T-helper 22 cell (primary cell): ENCODE data around the gene NKPD1.

Experiments used
- DNase-seq: peaks from one replicate; pipeline ENCODE4 v3.0.0-alpha.2; 2020; ENCODE audit warnings: low read depth

Gene NKPD1

GRCh38 chr19:45160870-45161737 lies at the start of gene NKPD1:
Gene NKPD1 (minus strand): TSS chr19:45160982. CDS start chr19:45160150, 832 bp downstream.
- DNase-seq: no peak

DNA sequence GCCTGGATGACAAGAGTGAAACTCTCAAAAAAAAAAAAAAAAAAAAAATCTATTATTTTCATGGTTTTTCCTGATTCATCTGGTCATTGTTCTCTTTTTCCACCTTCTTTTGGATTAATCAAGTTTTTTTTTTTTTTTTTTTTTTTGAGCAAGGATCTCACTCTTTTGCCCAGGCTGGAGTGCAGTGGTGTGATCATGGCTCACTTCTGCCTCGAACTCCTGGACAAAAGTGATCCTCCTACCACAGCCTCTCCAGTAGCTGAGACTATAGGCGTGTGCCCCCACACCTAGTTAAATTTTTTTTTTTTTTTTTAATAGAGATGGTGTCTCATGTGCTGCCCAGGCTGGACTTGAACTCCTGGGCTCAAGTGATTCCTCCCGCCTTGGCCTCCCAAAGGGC lies 45.5 kb upstream of the NKPD1 start:
- DNase-seq: no peak

- no peak for DNase-seq
Measured at GRCh38 chr19:45205810-45206209, 45.0 kb upstream of the NKPD1 start.

DNA sequence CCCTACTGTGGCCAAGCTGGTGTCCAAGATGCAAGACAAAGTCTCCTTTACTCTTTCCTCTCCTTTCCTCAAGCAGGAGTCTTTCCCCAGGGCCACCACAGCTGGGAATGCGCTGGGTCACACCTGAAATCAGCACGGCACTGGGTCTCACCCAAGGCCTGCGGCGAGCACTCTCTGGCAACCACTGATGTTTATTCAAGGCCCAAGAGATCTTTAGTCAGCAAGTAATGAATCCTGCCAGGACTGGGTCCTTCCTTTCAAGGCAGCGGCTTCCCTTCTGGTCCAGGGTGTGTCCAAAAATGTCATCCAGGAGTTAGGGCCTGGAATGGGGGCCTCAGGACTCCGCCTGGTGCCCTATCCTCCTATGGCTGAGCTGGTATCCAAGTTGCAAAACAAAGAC lies 41.9 kb upstream of the NKPD1 start:
- no peak for DNase-seq

- DNase-seq: no peak
Measured at GRCh38 chr19:45200568-45200967, 39.8 kb upstream of the NKPD1 start.

GRCh38 chr19:45195764-45196163 lies 35.0 kb upstream of the NKPD1 start:
- DNase-seq: no peak

DNA sequence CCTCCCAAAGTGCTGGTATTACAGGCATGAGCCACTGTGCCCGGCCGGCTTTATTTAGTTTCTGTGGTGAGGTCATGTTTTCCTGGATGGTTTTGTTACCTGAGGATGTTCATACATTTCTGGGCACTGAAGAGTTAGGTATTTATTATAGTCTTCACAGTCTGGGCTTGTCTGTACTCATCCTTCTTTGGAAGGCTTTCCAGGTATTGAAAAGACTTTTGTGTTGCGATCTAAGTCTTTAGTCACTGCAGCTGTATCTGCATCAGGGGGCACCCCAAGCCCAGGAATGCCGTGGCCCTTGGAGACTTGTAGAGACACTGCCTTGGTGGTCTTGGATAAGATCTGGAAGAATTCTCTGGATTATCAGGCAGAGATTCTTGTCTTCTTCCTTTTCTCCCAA lies 30.6 kb upstream of the NKPD1 start:
- DNase-seq: no peak

DNA sequence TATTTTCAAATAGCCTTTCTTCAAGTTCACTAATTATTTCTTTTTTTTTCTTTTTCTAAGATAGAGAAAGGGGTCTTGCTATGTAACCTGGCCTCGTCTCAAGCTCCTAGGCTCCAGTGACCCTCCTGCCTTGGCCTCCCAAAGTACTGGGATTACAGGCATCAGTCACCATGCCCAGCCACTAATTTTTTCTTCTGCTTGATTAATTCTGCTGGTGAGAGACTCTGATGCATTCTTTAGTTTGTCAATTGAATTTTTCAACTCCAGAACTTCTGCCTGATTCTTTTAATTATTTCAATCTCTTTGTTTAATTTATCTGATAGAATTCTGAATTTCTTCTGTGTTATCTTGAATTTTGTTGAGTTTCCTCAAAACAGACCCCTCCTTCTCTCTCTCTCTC lies 29.2 kb upstream of the NKPD1 start:
- no peak for DNase-seq

- no peak for DNase-seq
Measured at GRCh38 chr19:45187421-45188100, 26.8 kb upstream of the NKPD1 start.

DNA sequence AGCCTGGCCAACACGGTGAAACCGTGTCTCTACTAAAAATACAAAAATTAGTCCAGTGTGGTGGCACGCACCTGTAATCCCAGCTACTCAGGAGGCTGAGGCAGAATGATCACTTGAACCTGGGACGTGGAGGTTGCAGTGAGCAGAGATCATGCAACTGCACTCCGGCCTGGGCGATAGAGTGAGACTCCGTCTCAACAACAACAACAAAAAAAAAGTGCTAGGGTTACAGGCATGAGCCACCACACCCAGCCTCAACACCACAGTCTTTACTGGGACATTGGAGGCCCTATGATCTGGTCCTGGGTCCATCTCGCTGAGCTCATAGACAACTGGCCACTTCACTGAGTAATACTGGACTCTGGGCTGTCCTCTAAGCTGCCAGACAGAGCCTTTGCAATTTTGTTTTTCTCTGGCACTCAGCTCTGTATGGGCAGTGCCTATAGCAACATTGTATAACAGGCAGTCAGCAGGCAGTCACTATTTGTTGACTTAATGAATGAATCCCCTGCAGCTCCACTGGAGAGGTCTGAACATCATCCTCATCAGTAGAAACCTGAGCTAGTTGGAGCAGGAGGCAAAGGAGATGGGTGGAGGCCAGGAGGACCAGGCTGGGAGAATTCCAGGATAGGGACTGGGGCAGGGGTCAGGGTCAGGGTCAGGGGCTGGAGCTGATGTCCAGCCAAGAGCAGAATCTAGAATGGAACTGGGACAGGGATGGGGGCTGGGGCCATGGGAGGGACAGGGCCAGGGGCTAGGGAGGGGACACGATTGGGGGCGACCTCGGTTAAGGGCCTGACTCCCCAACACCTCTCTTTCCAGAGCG lies 25.9 kb upstream of the NKPD1 start:
- DNase-seq: no peak

DNA sequence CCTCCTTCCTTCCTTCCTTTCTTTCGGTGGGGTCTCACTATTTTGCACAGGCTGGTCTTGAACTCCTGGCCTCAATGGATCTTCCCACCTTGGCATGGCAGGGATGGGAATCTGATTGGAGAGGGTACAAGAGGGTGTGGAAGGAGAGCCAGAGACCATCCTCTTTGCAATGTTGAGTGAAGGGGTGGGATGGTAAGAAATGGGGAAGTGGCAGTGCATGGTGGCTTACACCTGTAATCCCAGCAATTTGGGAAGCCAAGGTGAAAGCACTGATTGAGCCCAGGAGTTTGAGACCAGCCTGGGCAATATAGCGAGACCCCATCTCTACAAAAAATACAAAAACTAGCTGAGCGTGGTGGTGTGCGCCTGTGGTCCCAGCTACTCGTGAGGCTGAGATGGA lies 23.3 kb upstream of the NKPD1 start:
- DNase-seq: no peak

- DNase-seq: no peak
Measured at GRCh38 chr19:45182758-45183157, 22.0 kb upstream of the NKPD1 start.

DNA sequence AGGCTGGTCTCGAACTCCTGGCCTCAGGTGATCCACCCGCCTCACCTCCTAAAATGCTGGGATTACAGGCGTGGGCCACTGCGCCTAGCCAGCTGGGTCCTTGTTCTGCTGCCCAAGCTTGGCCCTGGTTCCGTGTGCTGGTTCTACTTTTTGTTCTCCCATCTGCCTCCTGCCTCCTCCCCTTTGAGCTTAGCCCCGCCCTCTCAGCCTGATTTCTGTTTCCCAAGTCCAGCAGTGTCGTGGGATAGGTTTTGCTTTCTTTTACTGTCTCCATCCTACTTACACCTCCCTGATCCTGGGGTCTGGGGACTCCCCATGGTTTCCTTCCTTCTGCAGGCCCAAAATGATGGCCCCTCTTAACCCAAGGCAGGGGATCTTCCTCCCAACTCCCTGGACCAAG lies 20.2 kb upstream of the NKPD1 start:
- no peak for DNase-seq

DNA sequence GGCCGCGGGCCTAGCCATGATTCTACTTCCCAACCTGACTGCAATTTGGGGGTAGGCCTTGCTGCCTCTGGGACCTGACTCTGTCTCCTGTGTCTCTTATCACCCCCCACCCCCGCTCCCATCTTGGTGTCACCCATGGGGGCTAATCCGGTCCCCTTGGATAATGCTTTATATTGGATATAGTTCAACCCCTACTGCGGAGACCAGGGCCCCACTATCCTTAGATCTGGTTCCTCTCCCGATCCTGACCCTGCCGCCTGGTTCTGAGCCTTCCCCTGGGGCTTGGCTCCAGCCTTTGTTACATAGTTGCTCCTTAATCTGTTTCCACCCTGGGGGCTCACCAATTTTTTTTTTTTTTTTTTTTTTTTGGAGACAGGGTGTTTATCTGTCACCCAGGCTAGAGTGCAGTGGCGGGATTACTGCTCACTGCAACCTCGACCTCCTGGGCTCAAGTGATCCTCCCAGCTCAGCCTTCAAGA lies 19.1 kb upstream of the NKPD1 start:
- DNase-seq: no peak

DNA sequence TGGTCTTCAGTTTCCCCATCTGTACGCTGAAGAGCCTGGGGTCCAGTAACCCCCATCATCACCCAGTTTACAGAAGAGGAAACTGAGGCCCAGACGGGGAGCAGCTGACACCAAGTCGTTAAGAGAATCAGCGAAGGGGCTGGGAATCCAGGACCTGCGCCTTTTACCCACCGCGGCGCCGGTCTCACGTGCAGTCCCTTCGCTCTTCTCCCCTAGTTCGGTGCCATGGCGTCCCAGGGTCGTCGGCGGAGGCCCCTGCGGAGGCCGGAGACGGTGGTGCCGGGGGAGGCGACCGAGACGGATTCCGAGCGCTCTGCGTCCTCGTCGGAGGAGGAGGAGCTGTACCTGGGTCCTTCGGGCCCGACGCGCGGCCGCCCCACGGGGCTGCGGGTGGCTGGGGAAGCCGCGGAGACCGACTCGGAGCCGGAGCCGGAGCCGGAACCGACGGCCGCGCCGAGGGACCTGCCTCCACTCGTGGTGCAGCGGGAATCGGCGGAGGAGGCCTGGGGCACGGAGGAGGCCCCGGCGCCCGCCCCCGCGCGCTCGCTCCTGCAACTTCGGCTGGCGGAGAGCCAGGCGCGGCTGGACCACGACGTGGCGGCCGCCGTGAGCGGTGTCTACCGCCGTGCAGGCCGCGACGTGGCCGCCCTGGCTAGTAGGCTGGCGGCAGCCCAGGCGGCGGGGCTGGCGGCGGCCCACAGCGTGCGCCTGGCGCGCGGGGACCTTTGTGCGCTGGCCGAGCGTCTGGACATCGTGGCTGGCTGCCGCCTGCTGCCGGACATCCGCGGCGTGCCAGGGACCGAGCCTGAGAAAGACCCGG lies 18.5 kb upstream of the NKPD1 start:
- DNase-seq: peak; percentile 23

GRCh38 chr19:45178262-45179071 lies 17.7 kb upstream of the NKPD1 start, which contains the start of gene BLOC1S3:
Gene BLOC1S3 (plus strand): TSS chr19:45178784. CDS start chr19:45179297, 513 bp downstream.
- peak; percentile 100 for DNase-seq

DNA sequence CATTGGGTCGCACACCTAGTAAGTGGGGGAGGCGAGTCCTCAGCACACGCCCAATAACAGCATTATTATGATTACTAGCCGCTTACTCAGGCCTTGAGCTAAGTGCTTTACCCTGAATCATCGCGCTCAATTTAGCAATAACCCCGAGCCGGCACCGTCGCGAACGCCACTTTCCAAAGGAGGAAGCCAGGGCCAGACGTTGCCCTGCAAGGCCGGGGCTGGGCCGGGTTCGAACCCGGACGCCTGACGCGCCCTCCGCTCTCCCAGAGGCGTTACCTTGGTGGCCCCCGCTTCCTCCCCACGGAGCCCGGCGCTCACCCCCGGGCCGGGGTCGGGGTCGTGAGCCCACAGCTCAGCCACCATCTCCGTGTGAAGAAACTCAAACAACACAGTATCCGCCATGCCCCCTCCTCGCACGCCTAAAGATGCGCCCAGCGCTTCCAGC lies 17.1 kb upstream of the NKPD1 start, which contains the start of gene TRAPPC6A:
Gene TRAPPC6A (minus strand): TSS at position 421 of the 445 bp plus-strand sequence. CDS start 19 bp downstream, at position 402.
- no peak for DNase-seq

DNA sequence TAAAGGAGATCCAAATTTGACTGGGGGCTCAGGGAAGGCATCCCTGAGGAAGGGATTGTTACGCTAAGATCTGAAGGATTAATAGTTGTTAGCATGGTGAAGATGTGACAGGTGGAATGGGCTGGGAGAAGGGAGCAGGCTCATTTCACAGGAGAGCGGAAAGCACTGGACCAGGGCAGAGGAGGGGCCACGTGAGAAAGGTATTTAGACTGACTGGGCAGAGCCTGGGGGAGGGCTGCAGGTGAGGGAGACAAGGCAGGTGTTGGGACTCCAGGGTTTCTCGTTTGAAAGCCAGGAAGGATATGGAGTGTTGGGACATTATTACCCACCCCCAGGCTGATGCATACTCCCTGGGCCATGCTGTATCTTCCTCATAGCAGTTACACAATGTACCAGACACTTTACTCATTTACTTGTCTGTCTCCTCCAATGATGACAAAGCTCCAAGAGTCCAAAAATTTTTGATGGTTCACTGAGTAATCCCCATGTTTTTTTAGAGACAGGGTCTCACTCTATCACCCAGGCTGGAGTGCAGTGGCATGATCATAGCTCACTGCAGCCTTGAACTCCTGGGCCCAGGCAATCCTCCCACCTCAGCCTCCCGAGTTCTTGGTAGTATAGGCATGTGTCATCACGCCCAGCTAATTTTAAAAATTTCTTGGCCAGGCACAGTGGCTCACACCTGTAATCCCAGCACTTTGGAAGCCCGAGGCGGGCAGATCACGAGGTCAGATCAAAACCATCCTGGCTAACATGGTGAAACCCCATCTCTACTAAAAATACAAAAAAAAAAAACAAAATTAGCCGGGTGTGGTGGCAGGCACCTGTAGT lies 14.9 kb upstream of the NKPD1 start:
- DNase-seq: no peak

GRCh38 chr19:45173816-45174215 lies 13.0 kb upstream of the NKPD1 start:
- no peak for DNase-seq
